Activated T-cell treated with anti-CD3 and anti-CD28 coated beads, Interleukin-2, amount 50 U/mL, for 48 hours (primary cell): ENCODE results near the gene JARID2.

ENCODE experiments used
- DNase-seq, 2 experiments: peaks; one replicate each; pipeline ENCODE4 v3.0.0-alpha.2; 2020

Gene JARID2

GRCh38 chr6:15556711-15557110, 310.8 kb downstream of the JARID2 start:
- no peak for DNase-seq

DNA sequence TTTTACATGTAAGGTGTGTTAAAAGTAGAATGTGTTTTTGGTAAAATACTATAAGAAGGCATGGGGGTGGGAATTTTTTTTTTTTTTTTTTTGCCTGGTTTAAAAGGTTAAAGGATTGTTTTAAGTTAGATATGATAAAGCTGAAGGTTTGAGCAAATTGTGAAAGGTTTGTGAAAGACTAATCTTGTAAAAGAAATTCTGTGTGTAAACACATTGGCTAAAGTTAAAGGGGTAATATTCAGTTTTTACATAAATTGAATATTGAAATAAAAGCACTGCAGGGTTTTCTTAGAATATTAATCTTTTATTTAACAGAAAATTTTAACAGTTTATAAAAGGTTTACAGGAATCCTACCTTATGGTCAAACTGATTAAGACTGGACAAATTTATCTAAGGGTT, 311.3 kb downstream of the JARID2 start:
- DNase-seq: no peak

DNA sequence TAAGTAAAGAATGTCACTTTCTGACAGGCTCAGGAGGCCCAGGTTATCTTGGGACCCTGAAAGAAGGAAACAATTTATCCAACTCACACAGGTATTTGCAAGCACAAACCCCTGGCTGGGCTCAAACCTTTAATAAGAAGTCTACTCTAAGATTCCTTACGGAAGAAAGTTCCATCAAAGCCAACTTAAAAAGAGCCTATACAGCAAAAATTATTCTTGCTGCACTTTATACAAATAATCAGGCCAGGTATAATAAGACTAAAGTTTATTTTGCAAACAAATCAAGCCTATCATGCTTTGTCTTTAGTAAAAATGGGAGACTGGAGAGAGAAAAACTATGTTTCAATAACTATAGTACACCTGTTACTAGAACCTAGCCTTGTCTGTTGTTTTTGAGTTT, 314.8 kb downstream of the JARID2 start:
- no peak for DNase-seq

DNA sequence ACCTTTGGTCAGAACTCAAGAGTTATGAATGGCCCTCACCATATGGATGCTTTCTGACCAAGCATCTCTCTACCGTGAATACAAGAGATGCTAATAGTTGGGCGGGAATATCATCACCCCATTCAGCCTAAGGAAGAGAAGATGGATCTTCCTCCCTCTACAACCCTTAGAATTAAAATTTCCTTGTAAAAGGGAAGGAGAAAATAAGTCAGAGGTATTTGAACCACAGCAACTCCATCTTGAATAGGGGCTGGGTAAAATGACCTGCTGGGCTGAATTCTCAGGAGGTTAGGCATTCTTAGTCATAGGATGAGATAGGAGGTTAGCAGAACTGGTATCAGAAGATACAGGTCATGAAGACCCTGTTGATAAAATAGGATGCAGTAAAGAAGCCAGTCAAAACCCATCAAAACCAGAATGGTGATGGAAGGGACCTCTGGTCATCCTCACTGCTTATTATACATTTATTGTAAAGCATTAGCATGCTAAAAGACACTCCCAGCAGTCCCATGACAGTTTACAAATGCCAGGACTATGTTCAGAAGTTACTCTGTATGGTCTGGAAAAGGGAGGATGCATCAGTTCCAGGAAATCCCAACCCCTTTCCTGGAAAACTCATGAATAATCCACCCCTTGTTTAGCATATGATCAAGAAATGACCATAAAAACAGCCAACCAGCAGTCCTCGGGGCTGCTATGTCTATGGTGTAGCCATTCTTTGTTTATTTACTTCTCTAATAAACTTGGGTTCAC, 315.8 kb downstream of the JARID2 start:
- DNase-seq: no peak

GRCh38 chr6:15562977-15563376, 317.1 kb downstream of the JARID2 start:
- DNase-seq: no peak

DNA sequence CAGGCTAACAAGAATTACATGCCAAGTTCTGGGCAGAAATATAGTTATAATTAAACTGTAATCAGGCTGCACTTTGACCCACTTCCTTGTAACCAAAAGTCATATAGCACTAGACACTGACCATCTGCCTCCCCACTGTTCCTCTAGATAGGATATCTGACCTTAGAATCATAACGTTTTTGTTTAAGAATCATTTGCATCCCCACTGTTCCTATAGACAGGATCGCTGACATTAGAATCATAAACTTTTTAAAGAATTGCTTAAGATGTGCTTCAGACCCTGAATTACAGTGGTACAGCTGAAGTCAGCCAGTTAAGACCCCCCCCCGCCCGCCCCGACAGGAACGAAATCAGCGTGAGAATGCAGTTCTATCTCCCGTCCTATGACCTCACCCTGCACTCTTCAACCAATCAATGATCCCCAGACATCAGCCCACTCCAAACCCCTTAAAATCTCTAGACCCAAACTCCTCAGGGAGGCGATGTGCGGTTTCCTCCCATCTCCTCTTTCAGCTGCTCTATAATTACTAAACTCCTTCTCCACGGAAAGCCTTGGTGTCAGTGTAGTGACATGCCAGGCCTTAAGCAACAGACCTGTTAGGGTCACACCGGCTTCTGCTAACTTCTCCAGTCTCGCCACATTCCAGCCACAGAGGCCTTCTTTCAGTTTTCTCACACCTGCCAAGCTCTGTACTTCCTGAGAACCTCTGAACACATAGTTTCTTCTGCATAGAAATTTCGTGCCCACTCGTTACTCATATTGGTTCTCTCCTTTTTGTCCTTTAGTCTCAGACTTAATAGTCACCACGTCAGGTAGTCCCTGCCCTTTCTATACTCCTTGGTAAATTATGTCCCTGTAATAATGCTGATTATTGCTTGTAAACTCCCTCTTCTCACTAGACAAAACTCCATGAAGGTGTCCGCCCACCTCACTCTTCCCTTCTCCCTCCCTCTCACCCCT, 323.4 kb downstream of the JARID2 start:
- DNase-seq: no peak

DNA sequence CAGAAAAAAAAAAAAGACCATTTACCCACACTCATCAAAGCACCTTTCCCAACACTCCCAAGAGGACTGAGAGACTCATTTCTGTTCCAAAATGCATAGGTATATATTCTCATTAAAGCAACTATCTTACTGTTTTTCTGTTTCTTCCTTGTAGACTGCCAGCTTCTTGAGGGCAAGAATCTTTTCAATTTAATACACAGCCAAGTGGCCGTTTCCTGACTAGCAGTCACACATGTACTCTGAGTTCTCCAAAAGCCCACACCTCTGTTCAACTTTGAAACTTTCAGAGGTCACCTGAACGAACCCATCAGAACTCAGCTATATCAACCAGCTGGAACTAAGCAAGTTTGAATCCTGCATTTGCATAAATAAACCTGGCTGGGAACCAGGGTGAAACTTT, 324.3 kb downstream of the JARID2 start:
- DNase-seq: no peak
